Cardiac fibroblast (primary cell): ENCODE data around the gene PRPF38B.
"Not testable (repeated sequence)": the region's sequence is repeated elsewhere in the genome, so short reads cannot be mapped to it uniquely, and the experiment has no call there.

Experiments used
- DNase-seq, 2 donors: peaks; one replicate each; pipeline versions ENCODE4 v3.0.0 to v3.0.0-alpha.2; 2010; ENCODE audit warnings: low read depth in 2 of 2
- H3K4me3 ChIP-seq, 2 donors: replicated peaks in 1 of 2; 1 replicate in 1 of 2; 2 replicates in 1 of 2; pipeline ENCODE4 v1.5.1; 2011; ENCODE audit warnings: low read depth in 2 of 2, low read length in 2 of 2, mild to moderate bottlenecking in 2 of 2, moderate library complexity in 1 of 2
- CTCF ChIP-seq: IDR thresholded peaks from one replicate; pipeline ENCODE4 v1.5.1; 2011; ENCODE audit warnings: low read depth, mild to moderate bottlenecking, low read length, inconsistent platforms

Gene PRPF38B

GRCh38 chr1:108665771-108666170 is 26.3 kb upstream of the PRPF38B start:
- no peak for TF ChIP-seq CTCF
- H3K4me3 ChIP-seq = no peak overlapping the region
- no peak for DNase-seq

GRCh38 chr1:108667422-108667821 is 24.7 kb upstream of the PRPF38B start:
- DNase-seq, H3K4me3 ChIP-seq: not testable (repeated sequence)

- no peak overlapping the region for H3K4me3 ChIP-seq
- no peak for DNase-seq
- TF ChIP-seq CTCF = no peak
Observed at GRCh38 chr1:108668777-108669176, 23.3 kb upstream of the PRPF38B start.

- no peak overlapping the region for H3K4me3 ChIP-seq
- DNase-seq = no peak
- no peak for TF ChIP-seq CTCF
Observed at GRCh38 chr1:108669679-108670078, 22.4 kb upstream of the PRPF38B start.

GRCh38 chr1:108670131-108670773 is 21.9 kb upstream of the PRPF38B start:
- no peak overlapping the region for H3K4me3 ChIP-seq
- TF ChIP-seq CTCF = no peak
- no peak for DNase-seq

GRCh38 chr1:108671143-108671542 is 21.0 kb upstream of the PRPF38B start:
- DNase-seq = no peak

GRCh38 chr1:108678706-108679105 is 13.4 kb upstream of the PRPF38B start:
- no peak overlapping the region for H3K4me3 ChIP-seq
- DNase-seq = no peak
- TF ChIP-seq CTCF = no peak

More at GRCh38 chr1:108671143-108671542, 21.0 kb upstream of the PRPF38B start:
- no peak overlapping the region for H3K4me3 ChIP-seq
- TF ChIP-seq CTCF = no peak
